A673 (cell line): ENCODE measurements around the gene TINAGL1.

Source experiments
- CTCF ChIP-seq: fragments of 300-800, 200-600 bp; sonication (generic); conservative IDR thresholded peaks from 2 replicates; pipeline ENCODE4 v1.5.1; 2017; ENCODE audit warnings: low read depth, mild to moderate bottlenecking, antibody characterized with exemption, low read length, moderate library complexity, mixed read lengths
- EZH2 ChIP-seq: fragments of 200-600 bp; sonication (generic); IDR thresholded peaks from 2 replicates; pipeline ENCODE4 v1.6.1; 2017; ENCODE audit warnings: borderline replicate concordance, low read depth, mild to moderate bottlenecking, mixed read lengths, antibody characterized with exemption, low read length; ENCODE audit not compliant: poor library complexity, severe bottlenecking

GRCh38 chr1:31531177-31531999 is 44.9 kb upstream of the TINAGL1 start:
- no peak for TF ChIP-seq CTCF
- TF ChIP-seq EZH2 = no peak
